ENCODE measurements around the gene RAD51B.
A peak's percentile ranks its signal among the peaks of the same experiment; 100 is the strongest.

Gene RAD51B

GRCh38 chr14:68198713-68199495 lies 379.3 kb downstream of the RAD51B start:
- CTCF ChIA-PET, result no interaction called here
- no peak for TF ChIP-seq ZNF335 (tag by site-specific recombination; conservative IDR thresholded peaks at IDR 0.05)
- peak; percentile 24; the same call in 1 of the 2 replicates for TF ChIP-seq ZBTB17 (tag by site-specific recombination; IDR thresholded peaks at IDR 0.05)

GRCh38 chr14:68199554-68200151 lies 380.1 kb downstream of the RAD51B start:
- no peak overlapping the region for H3K4me3 ChIP-seq (ENCODE audit: low read depth, low read length)
- H3K9me3 ChIP-seq (ENCODE audit: control insufficient read depth, insufficient read depth, low read depth, low read length), result no peaks in the 10 kb centered on the region
- H3K27ac ChIP-seq (ENCODE audit: extremely low read depth, low read depth, low read length), result no peak overlapping the region
- TF ChIP-seq ZNF514 (tag by site-specific recombination; IDR thresholded peaks at IDR 0.05) (no peak), WT1 (tag by site-specific recombination; IDR thresholded peaks at IDR 0.05) (peak; percentile 48; the same call in 1 of the 2 replicates)
- ChIA-PET CTCF (no interaction called here), POLR2A (no interaction called here)
- no peaks in the 10 kb centered on the region for H3K36me3 ChIP-seq (ENCODE audit: control insufficient read depth in 2 of 2, insufficient read depth in 1 of 2, low read length in 2 of 2)
- H3K4me1 ChIP-seq (ENCODE audit: control insufficient read depth, insufficient read depth, low read length), result peaks cover 3% of the 10 kb centered on the region

More at GRCh38 chr14:68198713-68199495, 379.3 kb downstream of the RAD51B start:
- Histone ChIP-seq H3K4me3 (ENCODE audit: low read depth, low read length) (no peak overlapping the region), H3K27ac (ENCODE audit: extremely low read depth, low read depth, low read length) (no peak overlapping the region), H3K4me1 (ENCODE audit: control insufficient read depth, insufficient read depth, low read length) (peaks cover 9% of the 10 kb centered on the region), H3K9me3 (ENCODE audit: control insufficient read depth, insufficient read depth, low read depth, low read length) (no peaks in the 10 kb centered on the region), H3K36me3 (ENCODE audit: control insufficient read depth in 2 of 2, insufficient read depth in 1 of 2, low read length in 2 of 2) (no peaks in the 10 kb centered on the region)
- POLR2A ChIA-PET, result no interaction called here

- CTCF ChIA-PET, result no interaction called here
- no peaks in the 10 kb centered on the region for H3K9me3 ChIP-seq (ENCODE audit: control insufficient read depth, insufficient read depth, low read depth, low read length)
- no peak overlapping the region for H3K27ac ChIP-seq (ENCODE audit: extremely low read depth, low read depth, low read length)
- POLR2A ChIA-PET, result no interaction called here
- TF ChIP-seq ZNF585B (tag by site-specific recombination; IDR thresholded peaks at IDR 0.05) (no peak), ZNF292 (tag by site-specific recombination; IDR thresholded peaks at IDR 0.05; ENCODE audit: borderline replicate concordance, low read depth) (no peak)
- no peaks in the 10 kb centered on the region for H3K36me3 ChIP-seq (ENCODE audit: control insufficient read depth in 2 of 2, insufficient read depth in 1 of 2, low read length in 2 of 2)
- H3K4me1 ChIP-seq (ENCODE audit: control insufficient read depth, insufficient read depth, low read length), result no peaks in the 10 kb centered on the region; the same call in 1 of the 2 replicates
- no peak overlapping the region for H3K4me3 ChIP-seq (ENCODE audit: low read depth, low read length)
These were observed 384.3 kb downstream of the RAD51B start for GRCh38 chr14:68203871-68204270.

- Histone ChIP-seq H3K27ac (ENCODE audit: extremely low read depth, low read depth, low read length) (no peak overlapping the region), H3K4me1 (ENCODE audit: control insufficient read depth, insufficient read depth, low read length) (no peaks in the 10 kb centered on the region), H3K9me3 (ENCODE audit: control insufficient read depth, insufficient read depth, low read depth, low read length) (no peaks in the 10 kb centered on the region), H3K36me3 (ENCODE audit: control insufficient read depth in 2 of 2, insufficient read depth in 1 of 2, low read length in 2 of 2) (no peaks in the 10 kb centered on the region), H3K4me3 (ENCODE audit: low read depth, low read length) (no peak overlapping the region)
- TF ChIP-seq ZNF174 (tag by site-specific recombination; IDR thresholded peaks at IDR 0.05), result no peak
- TF ChIP-seq ZNF514 (tag by site-specific recombination; IDR thresholded peaks at IDR 0.05), result no peak
- no peak for TF ChIP-seq ZNF521 (tag by site-specific recombination; IDR thresholded peaks at IDR 0.05)
- TF ChIP-seq ZIC2 (tag by site-specific recombination; IDR thresholded peaks at IDR 0.05), result no peak
- TF ChIP-seq ZNF777 (tag by site-specific recombination; IDR thresholded peaks at IDR 0.05; ENCODE audit: borderline replicate concordance), result no peak
- POLR2A ChIA-PET, result interaction anchor here (0.5 kb wide), 1 partner anchor 57 kb away, joined by 5 read pairs; no protein-coding TSS in a partner anchor
- CTCF ChIA-PET, result no interaction called here
These were observed 388.6 kb downstream of the RAD51B start for GRCh38 chr14:68208218-68208617.

- TF ChIP-seq ZSCAN18 (tag by site-specific recombination; IDR thresholded peaks at IDR 0.05), result no peak
- no peak for TF ChIP-seq REPIN1 (tag by site-specific recombination; IDR thresholded peaks at IDR 0.05; ENCODE audit: low read depth)
- no peak for TF ChIP-seq KLF8 (tag by site-specific recombination; IDR thresholded peaks at IDR 0.05)
- no peak for TF ChIP-seq ZNF146 (tag by site-specific recombination; IDR thresholded peaks at IDR 0.05)
- TF ChIP-seq ZBTB21 (tag by site-specific recombination; IDR thresholded peaks at IDR 0.05), result no peak
- TF ChIP-seq ZNF488 (tag by site-specific recombination; IDR thresholded peaks at IDR 0.05), result no peak
- TF ChIP-seq ZNF747 (tag by site-specific recombination; IDR thresholded peaks at IDR 0.05), result no peak
- no peak for TF ChIP-seq ZNF548 (tag by site-specific recombination; IDR thresholded peaks at IDR 0.05)
- TF ChIP-seq ZNF157 (tag by site-specific recombination; IDR thresholded peaks at IDR 0.05), result no peak
- no peak for TF ChIP-seq ZNF114 (tag by site-specific recombination; IDR thresholded peaks at IDR 0.05)
- no peak for TF ChIP-seq SP2 (tag by site-specific recombination; IDR thresholded peaks at IDR 0.05)
- no peak for TF ChIP-seq ZNF221 (tag by site-specific recombination; IDR thresholded peaks at IDR 0.05; ENCODE audit: borderline replicate concordance)
- TF ChIP-seq ZNF292 (tag by site-specific recombination; IDR thresholded peaks at IDR 0.05; ENCODE audit: borderline replicate concordance, low read depth), result no peak
- Histone ChIP-seq H3K9me3 (ENCODE audit: control insufficient read depth, insufficient read depth, low read depth, low read length) (no peaks in the 10 kb centered on the region), H3K27ac (ENCODE audit: extremely low read depth, low read depth, low read length) (no peak overlapping the region), H3K4me1 (ENCODE audit: control insufficient read depth, insufficient read depth, low read length) (no peaks in the 10 kb centered on the region), H3K4me3 (ENCODE audit: low read depth, low read length) (no peak overlapping the region), H3K36me3 (ENCODE audit: control insufficient read depth in 2 of 2, insufficient read depth in 1 of 2, low read length in 2 of 2) (no peaks in the 10 kb centered on the region)
- ChIA-PET POLR2A (interaction anchor here (0.5 kb wide), 1 partner anchor 57 kb away, joined by 5 read pairs; no protein-coding TSS in a partner anchor), CTCF (no interaction called here)
These were observed 389.2 kb downstream of the RAD51B start for GRCh38 chr14:68208626-68209317.

All from HEK293 (cell line).